Measurements from ENCODE around the gene FAM83F. TPM values are rescaled to one million over a fixed set of nuclear protein-coding genes. Genes with fewer than 3 reads are reported as not detected.
A peak's percentile ranks its signal among the peaks of the same experiment; 100 is the strongest.

Gene FAM83F
- total RNA-seq, 3 donors from 2014 or later, result 15.8 to 48.0 (median 35.0) TPM

DNA sequence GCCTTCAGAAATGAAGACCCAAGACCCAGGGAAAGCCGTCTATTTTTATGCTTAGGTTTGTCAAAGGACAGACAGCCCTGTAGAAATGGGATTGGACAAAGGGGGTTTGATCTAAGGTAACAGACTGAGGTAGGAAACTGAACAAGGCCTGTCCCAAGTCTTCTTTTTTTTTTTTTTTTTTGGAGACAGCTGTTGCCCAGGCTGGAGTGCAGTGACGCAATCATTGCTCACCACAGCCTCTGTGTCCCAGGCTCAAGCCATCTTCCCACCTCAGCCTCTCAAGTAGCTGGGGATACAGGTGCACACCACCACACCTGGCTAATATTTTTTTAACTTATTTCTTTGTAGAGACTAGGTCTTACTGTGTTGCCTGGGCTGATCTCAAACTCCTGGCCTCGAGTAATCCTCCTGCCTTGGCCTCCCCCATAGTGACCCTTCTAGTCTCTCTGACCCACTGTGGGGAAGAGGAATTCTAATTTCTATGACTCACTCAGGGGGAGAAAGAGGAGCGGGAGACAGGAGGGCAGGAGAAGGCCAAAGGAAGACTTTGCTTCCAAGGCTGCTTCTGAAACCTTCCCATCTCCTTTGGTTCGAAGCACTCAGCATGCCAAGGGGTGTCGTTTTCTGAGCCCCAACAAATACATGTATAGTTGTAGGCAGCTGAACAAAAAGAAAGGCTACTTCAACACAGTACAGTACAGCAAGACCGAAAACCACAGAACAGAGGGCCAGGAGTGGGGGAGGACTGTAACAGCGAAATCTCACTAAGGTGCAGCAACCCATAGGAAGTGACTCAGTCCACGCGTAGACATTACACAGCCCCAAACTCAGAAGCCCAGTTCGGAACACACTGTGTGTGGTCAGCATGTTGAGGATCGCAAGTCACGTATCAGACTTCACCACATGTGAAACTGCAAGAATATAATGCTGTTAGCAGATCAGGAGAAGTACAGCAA, 33.7 kb upstream of the FAM83F start:
- intact Hi-C loops (cut with DNase I, micrococcal nuclease), result no loop called here
- ATAC-seq (peak; percentile 76), DNase-seq (no peak)
- no peak overlapping the region for H3K4me3 ChIP-seq
- no peaks in the 10 kb centered on the region for H3K4me1 ChIP-seq (ENCODE audit: low read depth)
- TF ChIP-seq, protein P1, sequence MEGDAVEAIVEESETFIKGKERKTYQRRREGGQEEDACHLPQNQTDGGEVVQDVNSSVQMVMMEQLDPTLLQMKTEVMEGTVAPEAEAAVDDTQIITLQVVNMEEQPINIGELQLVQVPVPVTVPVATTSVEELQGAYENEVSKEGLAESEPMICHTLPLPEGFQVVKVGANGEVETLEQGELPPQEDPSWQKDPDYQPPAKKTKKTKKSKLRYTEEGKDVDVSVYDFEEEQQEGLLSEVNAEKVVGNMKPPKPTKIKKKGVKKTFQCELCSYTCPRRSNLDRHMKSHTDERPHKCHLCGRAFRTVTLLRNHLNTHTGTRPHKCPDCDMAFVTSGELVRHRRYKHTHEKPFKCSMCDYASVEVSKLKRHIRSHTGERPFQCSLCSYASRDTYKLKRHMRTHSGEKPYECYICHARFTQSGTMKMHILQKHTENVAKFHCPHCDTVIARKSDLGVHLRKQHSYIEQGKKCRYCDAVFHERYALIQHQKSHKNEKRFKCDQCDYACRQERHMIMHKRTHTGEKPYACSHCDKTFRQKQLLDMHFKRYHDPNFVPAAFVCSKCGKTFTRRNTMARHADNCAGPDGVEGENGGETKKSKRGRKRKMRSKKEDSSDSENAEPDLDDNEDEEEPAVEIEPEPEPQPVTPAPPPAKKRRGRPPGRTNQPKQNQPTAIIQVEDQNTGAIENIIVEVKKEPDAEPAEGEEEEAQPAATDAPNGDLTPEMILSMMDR (IDR thresholded peaks at IDR 0.05), result no peak
- no peaks in the 10 kb centered on the region for H3K9me3 ChIP-seq
- no peaks in the 10 kb centered on the region for H3K36me3 ChIP-seq (ENCODE audit: low read depth)

DNA sequence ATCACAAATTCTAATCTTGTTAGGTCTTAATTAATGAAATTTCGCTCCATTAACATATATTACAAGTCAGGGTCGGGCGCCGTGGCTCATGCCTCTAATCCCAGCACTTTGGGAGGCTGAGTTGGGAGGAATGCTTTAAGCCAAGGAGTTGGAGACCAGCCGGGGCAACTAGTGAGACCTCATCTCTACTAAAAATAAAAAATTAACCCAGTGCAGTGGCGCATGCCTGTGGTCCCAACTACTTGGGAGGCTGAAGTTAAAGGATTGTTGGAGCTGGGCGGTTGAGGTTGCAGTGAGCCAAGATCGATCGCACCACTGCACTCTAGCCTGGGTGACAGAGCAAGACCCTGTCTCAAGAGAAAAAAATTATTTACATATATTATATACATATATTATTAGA, 32.7 kb upstream of the FAM83F start:
- H3K4me1 ChIP-seq (ENCODE audit: low read depth), result no peaks in the 10 kb centered on the region
- intact Hi-C loops (cut with DNase I, micrococcal nuclease), result no loop called here
- TF ChIP-seq, protein P1 (IDR thresholded peaks at IDR 0.05), result no peak

GRCh38 chr22:39965748-39966147, 29.0 kb upstream of the FAM83F start:
- H3K4me3 ChIP-seq, result no peak overlapping the region
- H3K9me3 ChIP-seq, result no peaks in the 10 kb centered on the region
- TF ChIP-seq, protein P1 (IDR thresholded peaks at IDR 0.05), result no peak
- intact Hi-C loops (cut with DNase I, micrococcal nuclease), result no loop called here
- H3K4me1 ChIP-seq (ENCODE audit: low read depth), result no peaks in the 10 kb centered on the region
- DNase-seq (no peak), ATAC-seq (no peak)
- H3K36me3 ChIP-seq (ENCODE audit: low read depth), result no peaks in the 10 kb centered on the region

More for the DNA sequence above, 32.7 kb upstream of the FAM83F start:
- DNase-seq (no peak), ATAC-seq (no peak)
- Histone ChIP-seq H3K4me3 (no peak overlapping the region), H3K9me3 (no peaks in the 10 kb centered on the region), H3K36me3 (ENCODE audit: low read depth) (no peaks in the 10 kb centered on the region)

DNA sequence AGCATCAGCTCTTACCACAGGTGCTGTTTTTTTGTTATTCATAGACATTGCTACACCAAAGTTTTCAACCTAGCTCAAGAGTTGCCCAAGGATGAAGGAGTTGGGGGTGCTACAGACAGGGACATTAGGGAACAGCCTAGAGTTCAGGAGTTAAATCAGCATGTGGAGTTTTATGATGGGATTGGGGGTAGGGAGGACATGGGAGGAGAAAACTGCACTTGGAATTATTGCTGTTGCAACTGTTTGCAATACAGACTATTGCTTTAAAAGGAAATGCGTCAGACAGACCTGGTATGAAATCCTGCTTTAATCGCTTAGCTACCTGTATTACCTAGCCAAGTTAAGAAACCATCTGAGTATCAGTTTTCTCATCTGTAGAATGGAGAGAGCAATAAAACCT, 28.3 kb upstream of the FAM83F start:
- Histone ChIP-seq H3K4me3 (no peak overlapping the region), H3K9me3 (no peaks in the 10 kb centered on the region), H3K4me1 (ENCODE audit: low read depth) (no peaks in the 10 kb centered on the region), H3K36me3 (ENCODE audit: low read depth) (no peaks in the 10 kb centered on the region)
- intact Hi-C loops (cut with DNase I, micrococcal nuclease), result no loop called here
- ATAC-seq (peak; percentile 77), DNase-seq (no peak)
- TF ChIP-seq, protein P1 (IDR thresholded peaks at IDR 0.05), result no peak

DNA sequence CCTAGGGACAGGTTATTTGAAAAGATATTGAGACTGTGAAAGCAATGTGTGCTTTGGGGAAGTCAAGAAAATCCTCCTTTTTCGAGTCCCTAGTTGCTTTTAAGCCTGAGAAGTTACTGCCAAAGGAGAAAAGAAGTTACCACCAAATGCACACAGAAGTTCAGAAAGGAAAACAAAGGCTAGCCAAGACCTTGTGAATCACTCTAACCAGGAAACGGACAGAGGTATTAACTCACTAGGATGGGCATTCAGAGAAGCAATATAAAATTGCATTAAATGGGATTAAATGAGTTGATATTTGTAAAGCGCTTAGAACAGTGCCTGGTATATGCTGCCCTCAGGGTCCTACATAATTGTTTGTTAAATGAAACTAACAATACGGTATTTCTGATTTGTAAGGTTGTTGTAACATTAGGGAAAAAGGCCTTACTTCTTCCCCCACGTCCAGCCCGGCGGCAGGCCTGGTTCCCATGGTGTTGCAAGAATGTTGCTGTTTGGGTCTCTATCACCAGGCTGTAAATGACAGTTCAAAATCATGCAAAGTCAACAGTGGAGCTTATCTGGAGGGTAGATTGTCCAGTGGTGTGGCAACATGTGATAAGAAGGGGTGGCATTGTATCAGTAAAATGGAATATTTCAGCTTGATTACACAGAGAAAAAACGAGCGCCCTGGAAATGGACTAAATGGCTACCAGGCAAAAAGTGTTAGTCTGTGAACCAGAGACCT, 27.5 kb upstream of the FAM83F start:
- H3K4me1 ChIP-seq (ENCODE audit: low read depth), result no peaks in the 10 kb centered on the region
- no peaks in the 10 kb centered on the region for H3K36me3 ChIP-seq (ENCODE audit: low read depth)
- ATAC-seq (peak; percentile 88), DNase-seq (peak in 2 of 3 donors; percentile 58)
- TF ChIP-seq, protein P1 (IDR thresholded peaks at IDR 0.05), result no peak
- no peak overlapping the region for H3K4me3 ChIP-seq
- intact Hi-C loops (cut with DNase I, micrococcal nuclease), result no loop called here
- no peaks in the 10 kb centered on the region for H3K9me3 ChIP-seq

All from mucosa of descending colon (tissue), 3 donors.